ENCODE data around the gene AK8.

DNA sequence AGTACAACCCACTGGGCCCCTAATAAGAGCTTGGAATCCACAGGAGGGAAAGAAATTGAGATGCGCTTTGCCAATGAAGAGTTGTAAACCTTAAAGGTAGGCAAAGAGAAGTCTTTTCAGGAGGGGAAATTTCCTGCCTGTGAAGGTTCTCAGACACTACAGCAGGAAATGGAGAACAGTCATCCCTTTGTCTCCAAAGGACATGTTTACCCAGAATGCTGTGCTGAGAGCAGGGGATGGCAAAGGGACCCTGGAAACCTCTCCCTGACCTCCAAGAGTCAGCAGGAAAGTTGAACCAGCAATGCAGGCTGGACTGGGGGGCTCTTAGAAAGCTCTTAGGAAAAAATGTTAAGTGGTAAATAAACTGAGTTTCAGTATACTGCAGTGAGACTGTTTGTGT, 103.2 kb downstream of the AK8 start:
- TF ChIP-seq, protein P1, sequence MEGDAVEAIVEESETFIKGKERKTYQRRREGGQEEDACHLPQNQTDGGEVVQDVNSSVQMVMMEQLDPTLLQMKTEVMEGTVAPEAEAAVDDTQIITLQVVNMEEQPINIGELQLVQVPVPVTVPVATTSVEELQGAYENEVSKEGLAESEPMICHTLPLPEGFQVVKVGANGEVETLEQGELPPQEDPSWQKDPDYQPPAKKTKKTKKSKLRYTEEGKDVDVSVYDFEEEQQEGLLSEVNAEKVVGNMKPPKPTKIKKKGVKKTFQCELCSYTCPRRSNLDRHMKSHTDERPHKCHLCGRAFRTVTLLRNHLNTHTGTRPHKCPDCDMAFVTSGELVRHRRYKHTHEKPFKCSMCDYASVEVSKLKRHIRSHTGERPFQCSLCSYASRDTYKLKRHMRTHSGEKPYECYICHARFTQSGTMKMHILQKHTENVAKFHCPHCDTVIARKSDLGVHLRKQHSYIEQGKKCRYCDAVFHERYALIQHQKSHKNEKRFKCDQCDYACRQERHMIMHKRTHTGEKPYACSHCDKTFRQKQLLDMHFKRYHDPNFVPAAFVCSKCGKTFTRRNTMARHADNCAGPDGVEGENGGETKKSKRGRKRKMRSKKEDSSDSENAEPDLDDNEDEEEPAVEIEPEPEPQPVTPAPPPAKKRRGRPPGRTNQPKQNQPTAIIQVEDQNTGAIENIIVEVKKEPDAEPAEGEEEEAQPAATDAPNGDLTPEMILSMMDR (conservative IDR thresholded peaks at IDR 0.05; ENCODE audit: low read depth, low read length), result no peak
- no peak for TF ChIP-seq EZH2 (IDR thresholded peaks at IDR 0.05; ENCODE audit: borderline replicate concordance, low read depth, low read length, poor library complexity, severe bottlenecking)
